Stimulated activated CD8-positive, alpha-beta memory T cell treated with anti-CD3 and anti-CD28 coated beads, Interleukin-12 subunit alpha, Interleukin-12 subunit beta, amount 100 ng/mL, for 24 hours (primary cell): ENCODE results near the gene CORO1A.
"Not testable (repeated sequence)": the region's sequence is repeated elsewhere in the genome, so short reads cannot be mapped to it uniquely, and the experiment has no call there.

Source experiments
- DNase-seq: peaks from one replicate; pipeline ENCODE4 v3.0.0-alpha.2; 2020; ENCODE audit errors: extremely low read depth

The CORO1A gene

DNA sequence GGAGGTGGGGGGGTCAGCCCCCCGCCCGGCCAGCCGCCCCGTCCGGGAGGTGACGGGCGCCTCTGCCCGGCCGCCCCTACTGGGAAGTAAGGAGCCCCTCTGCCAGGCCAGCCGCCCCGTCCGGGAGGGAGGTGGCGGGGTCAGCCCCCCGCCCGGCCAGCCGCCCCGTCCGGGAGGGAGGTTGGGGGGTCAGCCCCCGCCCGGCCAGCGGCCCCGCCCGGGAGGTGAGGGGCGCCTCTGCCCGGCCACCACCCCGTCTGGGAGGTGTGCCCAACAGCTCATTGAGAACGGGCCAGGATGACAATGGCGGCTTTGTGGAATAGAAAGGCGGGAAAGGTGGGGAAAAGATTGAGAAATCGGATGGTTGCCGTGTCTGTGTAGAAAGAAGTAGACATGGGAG is 13.3 kb upstream of the CORO1A start:
- not testable (repeated sequence) for DNase-seq

GRCh38 chr16:30173054-30173453 is 10.3 kb upstream of the CORO1A start:
- DNase-seq: no peak

DNA sequence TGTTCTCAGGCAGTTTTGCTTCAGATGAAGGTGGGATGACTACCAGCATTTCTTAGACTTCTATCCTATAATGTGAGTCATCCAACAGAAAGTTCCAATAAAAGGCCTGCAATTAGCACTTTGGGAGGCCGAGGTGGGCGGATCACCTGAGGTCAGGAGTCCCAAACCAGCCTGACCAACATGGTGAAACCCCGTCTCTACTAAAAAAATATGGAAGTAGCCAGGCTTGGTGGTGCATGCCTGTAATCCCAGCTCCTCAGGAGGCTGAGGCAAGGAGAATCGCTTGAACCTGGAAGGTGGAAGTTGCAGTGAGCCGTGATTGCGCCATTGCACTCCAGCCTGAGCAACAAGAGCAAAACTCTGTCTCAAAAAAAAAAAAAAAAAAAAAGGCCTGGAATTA is 6.5 kb upstream of the CORO1A start:
- DNase-seq: not testable (repeated sequence)

- no peak for DNase-seq
These were observed 4.2 kb upstream of the CORO1A start for GRCh38 chr16:30179195-30179594.

GRCh38 chr16:30179931-30180330 is 3.5 kb upstream of the CORO1A start:
- no peak for DNase-seq

DNA sequence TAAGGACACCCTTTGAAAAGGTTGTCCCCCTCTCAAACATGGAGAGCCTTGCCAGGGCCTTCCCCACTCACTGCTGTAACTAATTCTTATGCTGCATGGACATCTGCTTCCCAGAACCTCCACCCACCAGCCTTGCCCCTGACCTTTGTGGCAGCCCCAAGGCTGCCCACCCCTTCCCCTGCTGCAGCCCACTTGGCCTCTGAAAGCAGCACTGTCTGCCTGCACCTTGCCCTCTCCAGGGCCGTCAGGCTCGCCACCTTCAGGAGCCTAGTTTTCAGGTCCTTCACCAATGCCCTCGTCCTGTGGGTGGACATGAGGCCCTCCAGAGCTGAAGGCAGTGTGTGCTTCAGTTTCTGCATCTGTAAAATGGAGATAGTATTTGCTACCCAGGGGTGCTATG is 2.7 kb upstream of the CORO1A start:
- DNase-seq: no peak

- DNase-seq: peak; percentile 30
These were observed 891 bp downstream of the CORO1A start for GRCh38 chr16:30184096-30184890.

DNA sequence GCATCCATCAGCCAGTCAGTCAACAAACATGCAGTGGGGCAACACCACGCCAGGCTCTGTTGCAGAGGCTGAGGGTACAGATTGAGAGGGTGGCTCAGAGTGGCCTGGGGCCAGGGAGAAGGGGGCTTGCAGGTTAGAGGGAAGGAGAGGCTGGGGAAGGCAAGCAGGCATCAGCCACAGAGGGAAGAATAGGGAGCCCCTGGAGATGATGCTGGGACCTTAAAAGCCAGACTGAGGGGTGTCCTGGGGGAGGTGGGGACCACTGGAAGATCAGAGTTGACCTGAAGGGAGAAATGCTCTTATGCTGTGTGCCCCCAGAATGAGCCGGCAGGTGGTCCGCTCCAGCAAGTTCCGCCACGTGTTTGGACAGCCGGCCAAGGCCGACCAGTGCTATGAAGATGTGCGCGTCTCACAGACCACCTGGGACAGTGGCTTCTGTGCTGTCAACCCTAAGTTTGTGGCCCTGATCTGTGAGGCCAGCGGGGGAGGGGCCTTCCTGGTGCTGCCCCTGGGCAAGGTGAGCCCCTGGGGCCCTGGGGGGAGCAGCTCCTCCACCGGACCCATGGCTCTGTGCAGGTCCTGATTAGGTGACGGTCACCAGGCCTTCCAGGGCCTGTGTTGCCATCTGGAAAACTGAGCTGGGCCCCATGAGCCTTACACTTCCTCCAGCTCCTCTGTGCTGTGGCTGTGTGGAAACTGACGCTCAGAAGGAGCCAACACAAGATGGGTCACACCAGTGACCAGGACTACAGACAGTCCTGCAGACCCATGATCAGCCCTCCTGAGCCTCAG is 1.7 kb downstream of the CORO1A start:
- DNase-seq: peak; percentile 7

GRCh38 chr16:30185683-30186421 is 2.5 kb downstream of the CORO1A start:
- peak; percentile 59 for DNase-seq

- no peak for DNase-seq
These were observed 3.0 kb downstream of the CORO1A start for GRCh38 chr16:30186444-30186781.

GRCh38 chr16:30186782-30187555 is 3.6 kb downstream of the CORO1A start:
- DNase-seq: peak; percentile 70

DNA sequence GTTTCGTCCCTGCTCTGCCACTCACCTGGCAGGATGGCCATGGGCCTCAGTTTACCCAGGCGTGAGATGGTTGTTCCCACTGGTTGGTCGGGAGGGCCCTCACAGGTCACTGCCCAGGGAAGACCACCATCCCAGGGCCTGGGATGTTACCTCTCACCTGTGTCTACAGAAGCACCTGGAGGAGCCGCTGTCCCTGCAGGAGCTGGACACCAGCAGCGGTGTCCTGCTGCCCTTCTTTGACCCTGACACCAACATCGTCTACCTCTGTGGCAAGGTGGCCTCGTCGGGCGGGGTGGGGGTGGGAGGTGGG is 4.1 kb downstream of the CORO1A start:
- no peak for DNase-seq

DNA sequence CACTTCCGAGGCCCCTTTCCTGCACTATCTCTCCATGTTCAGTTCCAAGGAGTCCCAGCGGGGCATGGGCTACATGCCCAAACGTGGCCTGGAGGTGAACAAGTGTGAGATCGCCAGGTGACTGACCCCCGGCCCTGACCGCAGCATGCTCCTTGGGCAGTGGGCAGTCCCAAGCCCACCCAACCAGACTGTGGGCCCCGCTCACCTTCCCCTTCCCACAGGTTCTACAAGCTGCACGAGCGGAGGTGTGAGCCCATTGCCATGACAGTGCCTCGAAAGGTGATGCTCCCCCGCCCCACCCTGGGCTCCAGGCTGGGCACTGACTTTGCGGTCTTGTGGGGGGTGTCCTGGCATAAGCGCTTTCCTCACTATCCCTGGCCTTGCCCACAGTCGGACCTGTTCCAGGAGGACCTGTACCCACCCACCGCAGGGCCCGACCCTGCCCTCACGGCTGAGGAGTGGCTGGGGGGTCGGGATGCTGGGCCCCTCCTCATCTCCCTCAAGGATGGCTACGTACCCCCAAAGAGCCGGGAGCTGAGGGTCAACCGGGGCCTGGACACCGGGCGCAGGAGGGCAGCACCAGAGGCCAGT is 4.7 kb downstream of the CORO1A start:
- DNase-seq: no peak

DNA sequence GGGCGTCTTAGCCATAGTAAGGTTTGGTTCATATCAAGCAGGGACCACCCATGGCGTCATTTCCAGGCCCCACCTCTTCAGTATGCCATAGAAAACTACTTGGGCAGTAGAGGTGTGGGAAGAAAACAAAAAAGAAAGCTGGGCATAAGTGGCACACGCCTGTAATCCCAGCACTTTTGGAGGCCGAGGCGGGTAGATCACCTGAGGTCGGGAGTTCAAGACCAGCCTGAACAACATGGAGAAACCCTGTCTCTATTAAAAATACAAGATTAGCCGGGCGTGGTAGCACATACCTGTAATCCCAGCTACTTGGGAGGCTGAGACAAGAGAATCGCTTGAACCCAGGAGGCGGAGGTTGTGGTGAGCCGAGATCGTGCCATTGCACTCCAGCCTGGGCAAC is 7.8 kb downstream of the CORO1A start:
- not testable (repeated sequence) for DNase-seq

DNA sequence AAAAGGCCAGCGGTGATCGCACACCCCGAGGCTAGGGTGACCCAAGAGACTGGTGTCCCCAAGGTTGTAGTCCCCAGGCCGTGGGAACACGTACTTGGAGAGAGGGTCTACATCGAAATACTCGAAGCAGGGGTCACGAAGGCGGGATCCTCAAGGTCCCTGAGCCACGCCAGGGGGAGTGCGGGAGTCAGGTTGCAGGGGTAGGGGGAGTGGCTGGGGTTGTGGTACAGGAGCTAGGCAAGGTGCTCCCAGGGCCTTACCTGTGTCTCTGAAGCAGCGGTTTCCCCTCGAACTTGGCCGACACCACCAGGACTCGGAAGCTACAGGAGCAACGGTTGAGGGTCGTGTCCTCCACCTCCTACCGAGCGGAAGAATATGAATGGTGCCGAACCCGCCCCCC is 9.7 kb downstream of the CORO1A start:
- not testable (repeated sequence) for DNase-seq

GRCh38 chr16:30193615-30194014 is 10.2 kb downstream of the CORO1A start, which contains the start of the genes BOLA2B and SLX1A:
TSS of gene BOLA2B (minus strand) at chr16:30193666. CDS start at chr16:30193595, 71 bp downstream.
TSS of gene SLX1A (plus strand) at chr16:30193875. CDS start at chr16:30194085, 210 bp downstream.
- DNase-seq: not testable (repeated sequence)

DNA sequence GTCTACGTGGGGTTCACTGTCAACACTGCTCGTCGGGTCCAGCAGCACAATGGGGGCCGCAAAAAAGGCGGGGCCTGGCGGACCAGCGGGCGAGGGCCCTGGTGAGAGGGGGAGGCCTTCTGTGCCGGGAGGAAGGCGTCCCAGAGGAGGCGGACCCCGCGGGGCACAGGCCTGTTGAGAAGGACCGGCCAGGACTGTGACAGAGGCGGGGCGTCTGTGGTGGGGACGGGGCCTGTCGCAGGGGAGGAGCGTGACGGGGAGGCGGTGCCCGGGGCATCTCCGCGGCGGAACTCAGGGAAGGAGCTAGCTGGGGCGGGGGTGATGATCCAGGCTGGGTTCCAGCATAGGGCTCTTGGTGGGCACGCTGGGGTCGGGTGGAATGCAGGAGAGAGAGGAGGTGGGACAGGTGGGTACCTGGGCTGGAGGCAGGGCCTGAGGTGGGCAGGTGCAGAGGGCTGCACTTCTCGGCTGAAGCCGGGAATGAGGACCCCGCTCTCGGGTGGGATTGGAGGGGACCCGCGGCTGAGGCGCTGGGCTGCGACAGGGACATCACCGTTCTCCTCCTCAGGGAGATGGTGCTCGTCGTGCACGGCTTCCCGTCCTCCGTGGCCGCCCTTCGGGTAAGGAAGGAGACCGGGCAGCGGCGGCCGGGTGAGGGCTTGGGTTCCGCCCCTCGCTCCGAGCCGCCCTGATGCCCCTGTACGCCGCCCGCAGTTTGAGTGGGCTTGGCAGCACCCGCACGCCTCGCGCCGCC is 10.9 kb downstream of the CORO1A start:
- not testable (repeated sequence) for DNase-seq

- not testable (repeated sequence) for DNase-seq
These were observed 13.6 kb downstream of the CORO1A start for GRCh38 chr16:30197001-30197400.

- not testable (repeated sequence) for DNase-seq
These were observed 15.6 kb downstream of the CORO1A start, which contains the start of gene SULT1A3 for GRCh38 chr16:30199049-30199448. TSS of gene SULT1A3 (plus strand) at chr16:30199255. CDS start at chr16:30200729, 1,474 bp downstream.

DNA sequence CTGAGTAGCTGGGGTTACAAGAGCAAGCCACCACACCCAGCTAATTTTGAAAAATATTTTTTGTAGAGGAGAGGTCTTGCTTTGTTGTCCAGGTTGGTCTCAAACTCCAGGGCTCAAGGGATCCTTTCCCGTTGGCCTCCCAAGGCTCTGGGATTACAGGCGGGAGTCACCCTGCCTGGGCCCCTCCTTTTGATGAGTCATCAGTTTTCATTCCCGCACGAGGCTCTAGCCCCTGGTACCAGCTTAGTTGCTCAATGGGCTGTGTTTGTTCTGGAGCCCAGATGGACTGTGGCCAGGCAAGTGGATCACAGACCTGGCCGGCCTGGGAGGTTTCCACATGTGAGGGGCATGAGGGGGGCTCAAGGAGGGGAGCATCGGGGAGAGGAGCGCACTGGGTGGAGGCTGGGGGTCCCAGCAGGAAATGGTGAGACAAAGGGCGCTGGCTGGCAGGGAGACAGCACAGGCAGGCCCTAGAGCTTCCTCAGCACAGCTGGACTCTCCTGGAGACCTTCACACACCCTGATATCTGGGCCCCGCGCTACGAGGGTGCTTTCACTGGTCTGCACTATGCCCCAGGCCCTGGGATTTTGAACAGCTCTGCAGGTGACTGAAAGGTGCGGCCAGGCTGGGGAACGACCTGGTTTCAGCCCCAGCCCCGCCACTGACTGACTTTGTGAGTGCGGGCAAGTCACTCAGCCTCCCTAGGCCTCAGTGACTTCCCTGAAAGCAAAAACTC is 16.4 kb downstream of the CORO1A start:
- DNase-seq: not testable (repeated sequence)
